Hypothalamus (tissue), 51 donors: Measurements from ENCODE around the gene SSPN.
"Not testable (repeated sequence)": the region's sequence is repeated elsewhere in the genome, so short reads cannot be mapped to it uniquely, and the experiment has no call there.

ENCODE experiments used
- DNase-seq, 51 donors: peaks; one replicate each; lab custom pipeline; 2025; lab: John Stamatoyannopoulos, UW

SSPN gene

GRCh38 chr12:26226122-26226521 lies 30.7 kb downstream of the SSPN start:
- DNase-seq: peak in 6 of 51 donors; percentile 55 to 84 (median 59)

- peak in 42 of 51 donors; percentile 17 to 87 (median 62) for DNase-seq
Measured at GRCh38 chr12:26226629-26227360, 31.4 kb downstream of the SSPN start.

- no peak for DNase-seq
Measured at GRCh38 chr12:26227361-26227745, 32.0 kb downstream of the SSPN start.

- DNase-seq: no peak
Measured at GRCh38 chr12:26229910-26230309, 34.5 kb downstream of the SSPN start.

GRCh38 chr12:26231470-26231869 lies 36.1 kb downstream of the SSPN start:
- DNase-seq: no peak

GRCh38 chr12:26231921-26232320 lies 36.5 kb downstream of the SSPN start:
- no peak for DNase-seq

GRCh38 chr12:26233631-26234030 lies 38.3 kb downstream of the SSPN start:
- DNase-seq: peak in 1 of 51 donors; percentile 59

- not testable (repeated sequence) for DNase-seq
Measured at GRCh38 chr12:26235465-26235864, 40.1 kb downstream of the SSPN start.

- peak in 1 of 51 donors; percentile 54 for DNase-seq
Measured at GRCh38 chr12:26238341-26239121, 43.2 kb downstream of the SSPN start.

GRCh38 chr12:26239122-26239851 lies 43.9 kb downstream of the SSPN start:
- DNase-seq: peak in 38 of 51 donors; percentile 10 to 86 (median 56)

- DNase-seq: peak in 1 of 51 donors; percentile 34
Measured at GRCh38 chr12:26239852-26240815, 44.8 kb downstream of the SSPN start.

- DNase-seq: no peak
Measured at GRCh38 chr12:26241080-26241479, 45.7 kb downstream of the SSPN start.

- DNase-seq: no peak
Measured at GRCh38 chr12:26242683-26243082, 47.3 kb downstream of the SSPN start.

GRCh38 chr12:26244503-26244902 lies 49.1 kb downstream of the SSPN start:
- DNase-seq: no peak

GRCh38 chr12:26245175-26245942 lies 50.0 kb downstream of the SSPN start:
- no peak for DNase-seq

GRCh38 chr12:26246483-26247164 lies 51.3 kb downstream of the SSPN start:
- no peak for DNase-seq

GRCh38 chr12:26247873-26248272 lies 52.5 kb downstream of the SSPN start:
- no peak for DNase-seq

GRCh38 chr12:26250801-26251200 lies 55.4 kb downstream of the SSPN start:
- DNase-seq: no peak

GRCh38 chr12:26251600-26251999 lies 56.2 kb downstream of the SSPN start:
- no peak for DNase-seq
